GM12892 (cell line): ENCODE measurements around the gene FOXP2.

Source experiments
- DNase-seq: peaks from one replicate; pipeline ENCODE4 v3.0.0; 2011; ENCODE audit not compliant: insufficient read length
- FAIRE-seq: peaks from 2 replicates; lab custom pipeline; 2011; peaks lifted over from hg19 to GRCh38; lab: Jason Lieb, UNC
- POLR2A ChIP-seq: IDR thresholded peaks from 2 replicates; pipeline ENCODE4 v1.6.1; 2011; ENCODE audit warnings: low read depth, low read length, control low read depth
- POLR2AphosphoS5 ChIP-seq: IDR thresholded peaks from 2 replicates; pipeline ENCODE4 v1.6.1; 2011; ENCODE audit warnings: low read depth, low read length, control low read depth
- TAF1 ChIP-seq: IDR thresholded peaks from 2 replicates; pipeline ENCODE4 v1.6.1; 2011; ENCODE audit warnings: low read depth, mild to moderate bottlenecking, control low read depth, low read length, borderline replicate concordance

Gene FOXP2

DNA sequence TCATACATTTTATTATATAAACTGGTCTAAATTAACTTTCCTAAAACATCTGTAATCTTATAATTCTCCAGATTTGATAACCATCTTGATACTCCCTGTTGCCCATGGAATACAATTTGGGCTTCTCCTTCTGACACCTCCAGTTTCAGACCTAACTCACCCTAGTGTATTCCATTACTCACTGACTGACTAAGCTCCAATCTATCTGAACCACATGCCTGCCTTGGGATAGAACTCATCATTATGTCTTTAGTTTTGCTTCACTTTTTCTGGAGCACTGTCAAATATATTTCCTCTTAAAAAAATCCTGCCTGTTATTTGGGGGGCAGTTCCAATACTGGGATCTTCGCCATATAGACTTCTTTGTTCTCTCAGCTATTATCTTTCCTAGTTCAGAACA, 4.9 kb upstream of the FOXP2 start:
- TF ChIP-seq POLR2AphosphoS5: no peak
- FAIRE-seq (no peak), DNase-seq (no peak)

DNA sequence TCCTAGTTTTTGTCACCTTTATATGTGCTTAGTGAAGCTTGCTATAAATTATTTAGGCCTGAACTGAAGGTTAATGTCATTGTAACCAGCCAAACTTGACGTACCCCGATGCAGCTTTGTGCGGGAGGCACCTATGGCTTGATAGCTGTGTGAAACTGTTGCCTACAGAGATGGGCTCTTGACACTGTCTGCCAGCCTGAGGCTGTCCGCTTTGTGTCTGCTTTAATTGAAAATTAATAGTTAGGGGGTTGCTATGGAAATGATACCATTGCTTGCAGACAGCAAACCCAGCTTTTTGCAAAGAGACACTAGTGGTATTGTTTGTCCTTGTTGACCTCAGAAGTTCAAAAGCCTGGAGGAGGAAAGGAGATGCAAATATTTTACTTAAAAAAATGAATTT, 2.1 kb upstream of the FOXP2 start:
- peak; percentile 9 for FAIRE-seq
- no peak for TF ChIP-seq POLR2AphosphoS5
- TF ChIP-seq POLR2A: no peak
- TF ChIP-seq TAF1: no peak
- no peak for DNase-seq

DNA sequence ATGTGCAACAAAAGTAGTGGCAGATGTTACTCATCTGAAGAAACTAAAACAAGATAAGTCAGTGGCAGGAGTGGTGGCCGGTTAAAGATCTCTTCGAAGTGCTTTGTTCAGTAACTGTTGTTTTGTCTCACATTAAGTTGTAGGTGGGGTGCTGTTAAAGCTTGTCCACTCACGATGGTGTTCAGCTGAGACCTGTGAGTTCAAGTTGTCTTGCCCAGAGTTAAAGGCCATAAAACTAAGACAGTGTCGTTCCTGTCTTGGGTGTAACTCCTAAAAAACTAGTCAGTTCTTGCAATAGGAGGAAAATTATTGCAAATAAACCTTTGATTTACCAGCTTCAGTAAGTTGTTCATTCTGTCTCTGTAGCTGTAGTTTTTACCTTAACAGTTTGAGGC, 857 bp upstream of the FOXP2 start:
- FAIRE-seq (peak; percentile 84), DNase-seq (no peak)
- TF ChIP-seq POLR2A (no peak), TAF1 (no peak), POLR2AphosphoS5 (no peak)

DNA sequence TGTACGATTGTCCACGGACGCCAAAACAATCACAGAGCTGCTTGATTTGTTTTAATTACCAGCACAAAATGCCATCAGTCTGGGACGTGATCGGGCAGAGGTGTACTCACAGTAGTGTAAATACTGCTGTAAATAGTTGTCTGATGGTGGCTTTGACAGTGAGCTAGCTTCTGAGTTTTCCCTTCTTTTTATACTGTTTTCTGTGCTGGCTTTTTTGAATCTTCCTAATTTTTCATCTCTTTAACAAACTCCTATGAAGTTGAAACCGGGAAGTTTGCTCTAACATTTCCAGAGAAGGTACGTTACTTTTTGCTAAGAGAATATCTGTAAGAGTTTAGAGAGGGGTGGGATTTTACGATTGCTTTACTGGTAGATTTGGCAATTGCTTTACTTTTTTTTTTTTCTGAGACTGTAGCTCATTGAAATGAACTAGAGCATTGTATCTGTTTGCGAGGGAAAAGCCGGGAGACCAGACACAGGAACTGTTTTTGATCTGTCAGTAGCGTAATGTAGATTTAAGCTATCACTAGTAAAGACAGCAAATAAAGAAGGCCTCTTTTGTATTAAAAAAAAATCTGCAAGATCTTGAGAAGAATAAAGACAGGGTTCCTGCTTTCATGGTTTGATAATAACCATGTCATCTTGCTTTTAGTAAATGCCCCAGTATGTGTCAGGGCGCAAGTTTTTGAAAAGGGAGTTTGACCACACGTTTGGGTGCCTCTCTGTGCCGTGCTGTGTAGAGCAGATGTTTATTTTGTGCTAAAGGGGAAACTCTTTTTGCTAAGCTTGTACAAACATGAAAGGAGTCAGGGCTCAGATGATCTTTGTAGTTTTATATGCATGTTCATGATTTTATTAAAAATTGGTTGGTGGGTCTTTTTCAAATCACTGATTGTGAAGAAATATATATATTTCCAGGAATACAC, 712 bp downstream of the FOXP2 start:
- FAIRE-seq: no peak
- TF ChIP-seq POLR2A: no peak
- TF ChIP-seq POLR2AphosphoS5: no peak
- TF ChIP-seq TAF1: no peak

DNA sequence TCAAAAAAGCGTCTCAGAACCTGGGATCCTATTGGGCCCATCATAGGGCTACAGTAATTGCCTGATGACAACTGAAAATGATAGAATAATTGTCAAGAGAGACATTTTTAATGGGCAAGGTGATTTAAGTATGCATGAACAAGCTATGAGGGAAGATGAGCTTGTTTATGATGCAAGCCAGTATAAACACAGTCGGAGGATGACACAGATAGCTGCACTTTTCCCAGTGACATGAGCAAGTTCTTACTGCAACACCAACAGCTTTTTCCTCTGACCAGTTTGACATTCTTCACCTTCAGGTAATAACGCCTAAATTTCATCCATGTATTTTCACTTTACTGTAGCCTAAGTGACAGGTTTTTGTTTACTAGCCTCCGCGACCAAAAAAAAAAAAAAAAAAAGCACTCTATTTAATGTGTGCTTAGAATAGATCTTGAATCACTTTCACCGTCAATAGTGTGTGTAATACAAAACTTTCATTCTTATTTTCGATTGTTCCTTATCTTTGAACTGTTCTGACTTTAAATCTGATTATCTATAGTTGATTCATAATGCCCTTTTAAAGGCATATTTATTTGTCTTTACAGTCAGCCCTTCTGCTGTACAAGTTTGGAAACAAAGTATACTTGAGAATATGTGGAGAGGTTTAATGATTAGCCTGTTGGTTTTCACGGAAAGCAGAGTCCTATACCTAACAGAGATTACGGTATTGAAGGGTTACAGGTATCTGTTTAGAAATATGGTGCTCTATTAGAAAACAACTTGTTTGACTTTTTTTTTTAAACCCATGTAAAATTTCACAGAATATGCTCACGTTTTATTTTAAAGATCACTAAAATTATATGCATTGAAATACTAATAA, 1.7 kb downstream of the FOXP2 start:
- no peak for DNase-seq
- peak; percentile 46 for FAIRE-seq
- no peak for TF ChIP-seq POLR2AphosphoS5
- no peak for TF ChIP-seq POLR2A
- TF ChIP-seq TAF1: no peak

More for the DNA sequence above, 712 bp downstream of the FOXP2 start:
- no peak for DNase-seq

DNA sequence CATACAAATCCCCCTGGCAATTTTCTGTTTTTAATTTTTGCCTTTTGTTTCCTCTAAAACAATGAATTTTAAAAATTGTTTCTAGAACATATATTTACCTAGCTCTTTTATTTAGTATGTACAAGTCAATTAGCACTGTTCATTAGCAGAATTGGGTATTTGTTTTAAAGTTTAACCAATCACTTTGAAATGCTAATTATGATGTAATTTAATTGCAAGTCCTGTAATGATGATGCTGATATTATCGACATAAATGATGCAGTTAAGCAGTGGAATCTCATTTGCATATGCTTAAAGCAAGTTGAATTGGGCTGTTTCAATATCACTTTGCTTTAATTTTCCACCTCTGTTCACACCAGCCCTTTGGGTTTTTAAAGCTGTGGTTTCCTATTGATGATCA, 2.7 kb downstream of the FOXP2 start:
- TF ChIP-seq POLR2AphosphoS5 (no peak), POLR2A (no peak), TAF1 (no peak)

DNA sequence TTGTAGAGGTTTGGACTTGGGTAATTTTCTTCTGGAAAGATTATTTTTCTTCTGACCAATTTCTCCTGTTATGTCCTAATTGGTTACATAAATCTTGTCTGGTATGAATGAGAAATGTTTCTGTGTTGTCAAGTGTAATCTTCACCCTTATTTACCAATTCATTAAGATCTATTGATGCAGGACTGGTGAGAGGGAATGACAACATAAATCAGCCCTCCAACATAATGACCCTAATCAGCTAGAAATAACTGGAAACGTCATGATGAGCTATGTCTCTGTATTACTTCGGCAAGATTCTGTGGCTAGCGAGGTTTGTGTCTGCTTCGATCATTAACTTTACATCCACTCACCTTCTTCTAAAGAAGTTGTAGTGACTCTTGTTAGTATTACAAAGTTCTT, 3.5 kb downstream of the FOXP2 start:
- FAIRE-seq (no peak), DNase-seq (no peak)
- TF ChIP-seq TAF1: no peak

More for the DNA sequence above, 2.7 kb downstream of the FOXP2 start:
- FAIRE-seq: no peak
- DNase-seq: no peak

DNA sequence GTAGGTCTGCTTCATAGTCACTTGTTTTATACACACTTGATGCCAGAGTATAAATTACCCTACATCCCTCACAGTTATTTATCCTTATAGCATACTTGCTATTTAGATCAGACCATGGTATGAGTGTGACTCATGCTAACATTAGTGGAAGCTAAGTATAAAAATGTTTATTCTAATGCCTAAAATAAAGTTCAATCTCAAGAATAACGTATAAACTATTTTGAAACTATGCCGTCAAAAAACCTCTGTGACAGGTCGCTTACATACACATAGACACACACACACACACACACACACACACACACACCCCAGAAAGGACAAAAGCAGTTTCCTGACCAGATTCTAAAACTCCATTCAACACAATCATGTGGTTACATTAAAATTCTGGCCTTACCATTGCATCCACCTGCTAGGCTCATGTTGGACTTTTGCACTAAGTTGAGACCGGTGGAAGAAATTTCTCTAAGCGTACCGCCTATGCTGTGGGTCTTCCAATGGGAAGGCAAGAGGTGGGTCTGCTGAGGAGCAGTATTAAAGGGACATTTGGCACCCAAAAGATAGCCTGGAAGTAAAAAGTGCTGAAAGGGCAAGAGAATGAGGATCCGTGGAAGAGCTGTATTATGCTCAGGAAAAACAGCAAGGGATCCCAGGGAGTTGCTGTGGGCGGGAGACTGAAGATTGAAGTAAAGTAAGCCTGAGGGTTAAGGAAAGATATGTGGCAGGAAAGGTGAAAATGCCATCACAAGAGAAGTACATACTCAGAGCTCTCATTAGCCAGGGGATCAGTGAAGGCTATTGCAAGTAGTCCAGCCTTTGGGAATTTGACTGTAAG, 5.0 kb downstream of the FOXP2 start:
- no peak for TF ChIP-seq POLR2AphosphoS5
- no peak for TF ChIP-seq TAF1
- FAIRE-seq (no peak), DNase-seq (no peak)

DNA sequence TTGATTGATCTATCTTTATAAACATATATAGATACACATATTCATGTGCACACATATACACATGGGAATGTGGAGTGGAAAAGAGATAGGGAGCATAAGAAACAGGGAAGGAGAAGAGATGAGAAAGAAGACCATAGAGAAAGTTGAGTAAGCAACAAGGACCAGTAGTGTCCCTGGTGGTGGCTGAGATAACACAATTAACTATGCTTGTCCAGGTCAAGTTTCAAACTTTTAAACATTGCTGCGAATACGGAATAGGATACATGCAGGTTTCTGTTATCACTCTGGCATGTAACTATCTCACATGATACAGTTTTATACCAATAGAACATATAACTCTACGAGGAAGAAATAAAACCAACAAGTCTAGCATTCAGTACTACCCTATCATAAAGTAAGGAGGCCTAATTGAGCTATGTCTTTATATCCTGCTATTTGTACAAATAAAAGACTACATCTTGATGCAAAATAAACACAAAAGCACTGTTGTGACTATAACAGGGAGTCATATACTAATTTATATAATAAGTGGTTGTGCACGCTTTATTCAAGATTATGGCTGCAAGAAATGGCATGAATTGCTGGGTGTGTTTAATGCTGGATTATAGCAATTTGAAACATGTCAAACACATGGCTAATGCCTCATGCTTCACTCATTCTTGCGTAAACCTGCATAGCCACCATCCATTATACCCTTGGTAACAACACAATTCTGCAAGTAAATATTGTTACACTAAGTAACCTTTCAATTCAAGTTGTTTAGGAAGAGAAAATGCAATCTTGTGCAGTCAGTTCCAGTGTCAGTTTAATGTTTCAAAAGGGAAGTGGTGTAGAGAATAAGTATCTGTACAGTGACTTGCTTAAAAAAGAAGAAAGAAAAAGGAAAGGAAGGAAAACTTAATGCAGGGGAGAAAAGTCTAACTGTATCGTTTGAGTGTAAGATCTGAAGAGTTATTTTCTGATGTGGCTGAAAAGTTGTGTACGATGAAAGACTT, 8.2 kb downstream of the FOXP2 start:
- FAIRE-seq: no peak
- DNase-seq: no peak
- TF ChIP-seq TAF1 (no peak), POLR2A (no peak), POLR2AphosphoS5 (no peak)

DNA sequence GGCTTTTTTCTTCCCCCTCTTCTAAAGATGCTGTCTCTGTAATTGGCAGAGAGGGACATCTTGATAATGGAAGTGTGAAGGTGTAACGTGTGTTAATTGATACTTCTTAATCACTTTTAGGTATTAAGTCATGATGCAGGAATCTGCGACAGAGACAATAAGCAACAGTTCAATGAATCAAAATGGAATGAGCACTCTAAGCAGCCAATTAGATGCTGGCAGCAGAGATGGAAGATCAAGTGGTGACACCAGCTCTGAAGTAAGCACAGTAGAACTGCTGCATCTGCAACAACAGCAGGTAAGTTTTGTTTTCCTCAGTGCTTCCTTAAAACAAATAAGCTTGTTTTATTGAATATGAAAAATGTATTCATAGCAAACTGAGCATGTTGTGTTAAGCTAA, 11.8 kb downstream of the FOXP2 start:
- no peak for FAIRE-seq
- TF ChIP-seq POLR2A (no peak), TAF1 (no peak), POLR2AphosphoS5 (no peak)

More for the DNA sequence above, 11.8 kb downstream of the FOXP2 start:
- no peak for DNase-seq
